ENCODE results near the gene FHOD3. TPM values are rescaled to one million over a fixed set of nuclear protein-coding genes. Genes with fewer than 3 reads are reported as not detected.

FHOD3 gene
- total and polyA plus RNA-seq, 2 of the 13 experiments (the other 11 are each of a cell fraction or from before 2014, with no cell fraction given), result 0.07 TPM; not detected in 1

- TF ChIP-seq RNF219 (CRISPR knock-in tag; IDR thresholded peaks at IDR 0.05) (no peak), ZNF468 (CRISPR knock-in tag; IDR thresholded peaks at IDR 0.05) (no peak), ETS1 (CRISPR knock-in tag; IDR thresholded peaks at IDR 0.05) (no peak)
Measured at GRCh38 chr18:36399055-36399454, 101.5 kb downstream of the FHOD3 start (continued).

GRCh38 chr18:36401462-36401861, 103.9 kb downstream of the FHOD3 start:
- no TSS peak for BruUV-seq (replicated peaks)
- Histone ChIP-seq H3K4me2 (ENCODE audit: low read depth, low read length) (no peak overlapping the region), H3K4me1 (ENCODE audit: insufficient read depth, low read length) (no peaks in the 10 kb centered on the region), H3K9ac (ENCODE audit: insufficient read depth, low read depth, low read length) (no peak overlapping the region), H3K36me3 (replicated peaks in 1 of 2; ENCODE audit: control insufficient read depth in 1 of 2, insufficient read depth in 2 of 2, low read length in 2 of 2) (no peaks in the 10 kb centered on the region), H2AFZ (ENCODE audit: low read length) (no peak overlapping the region), H3K27ac (ENCODE audit: extremely low read length, insufficient read depth, low read length) (no peak overlapping the region), H3K79me2 (ENCODE audit: insufficient read depth, low read length) (no peaks in the 10 kb centered on the region), H3K27me3 (ENCODE audit: control insufficient read depth in 1 of 2, insufficient read depth in 2 of 2, low read length in 2 of 2) (peaks cover 2 to 5% of the 10 kb centered on the region in 2 experiments; a peak in 2 of 5 replicates), H3K4me3 (replicated peaks in 1 of 3; ENCODE audit: insufficient read depth in 1 of 3, low read depth in 2 of 3, low read length in 3 of 3) (no peak overlapping the region), H4K20me1 (ENCODE audit: insufficient read depth, low read length) (no peaks in the 10 kb centered on the region), H3K9me3 (ENCODE audit: low read length) (peaks cover 7% of the 10 kb centered on the region; the same call in 1 of the 2 replicates)
- DNase-seq (ENCODE audit: low spot score), result no peak
- intact Hi-C loops (cut with micrococcal nuclease; ENCODE audit: unreplicated experiment) (no loop called here), in situ Hi-C loops (cut with HindIII; ENCODE audit: extremely low pct_ligation_motif_present, low pct_unique_long_range_greater_than_20kb) (no loop called here)
- FAIRE-seq, result no peak
- no peak for ATAC-seq
- ChIA-PET CTCF (ENCODE audit: low intra/inter-chr PET ratio, low total read pairs) (no interaction called here), POLR2A (no interaction called here)
- 0% methylated on average over 2 of the region's 2 CpGs for WGBS (ENCODE audit: low lambda C conversion rate)
- no peak for TF ChIP-seq MEF2D (CRISPR knock-in tag; IDR thresholded peaks at IDR 0.05)
- TF ChIP-seq ZHX1 (CRISPR knock-in tag; IDR thresholded peaks at IDR 0.05; ENCODE audit: low read depth), result no peak
- TF ChIP-seq PATZ1 (CRISPR knock-in tag; IDR thresholded peaks at IDR 0.05), result no peak
- no peak for TF ChIP-seq RBFOX2 (IDR thresholded peaks at IDR 0.05; ENCODE audit: low read depth, low read length)
- TF ChIP-seq U2AF1 (optimal IDR thresholded peaks at IDR 0.05; ENCODE audit: low read depth, low read length), result no peak
- no peak for TF ChIP-seq PCBP1 (IDR thresholded peaks at IDR 0.05; ENCODE audit: borderline replicate concordance, low read depth, low read length)
- TF ChIP-seq IRF2 (CRISPR knock-in tag; IDR thresholded peaks at IDR 0.05), result no peak
- TF ChIP-seq RBM22 (optimal IDR thresholded peaks at IDR 0.05; ENCODE audit: low read length), result no peak
- no peak for TF ChIP-seq IRX3 (CRISPR knock-in tag; IDR thresholded peaks at IDR 0.05; ENCODE audit: borderline replicate concordance, low read depth)

All from HepG2 (cell line).